ENCODE measurements around the gene ECPAS. TPM values are rescaled to one million over a fixed set of nuclear protein-coding genes. Genes with fewer than 3 reads are reported as not detected.

The ECPAS gene
- total RNA-seq, 1 experiment from 2014 or later: 71.1 TPM

DNA sequence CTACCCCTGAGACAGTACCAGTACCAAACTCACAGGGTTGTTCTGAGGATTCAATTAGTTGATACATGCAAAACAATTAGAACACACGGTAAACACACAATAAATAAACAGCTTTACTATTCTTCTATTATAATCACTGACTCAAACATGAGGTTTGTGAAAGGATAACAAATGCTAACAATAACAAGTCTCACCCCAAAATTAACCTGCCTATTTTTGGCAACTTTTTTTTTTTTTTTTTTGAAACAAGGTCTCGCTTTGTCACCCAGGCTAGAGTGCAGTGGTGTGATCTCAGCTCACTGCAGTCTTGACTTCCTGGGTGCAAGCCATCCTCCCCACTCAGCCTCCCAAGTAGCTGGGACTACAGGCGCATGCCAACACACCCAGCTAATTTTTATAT lies 6.5 kb downstream of the ECPAS start (continued):
- no peak for TF ChIP-seq REST (IDR thresholded peaks at IDR 0.05; ENCODE audit: low read depth)

DNA sequence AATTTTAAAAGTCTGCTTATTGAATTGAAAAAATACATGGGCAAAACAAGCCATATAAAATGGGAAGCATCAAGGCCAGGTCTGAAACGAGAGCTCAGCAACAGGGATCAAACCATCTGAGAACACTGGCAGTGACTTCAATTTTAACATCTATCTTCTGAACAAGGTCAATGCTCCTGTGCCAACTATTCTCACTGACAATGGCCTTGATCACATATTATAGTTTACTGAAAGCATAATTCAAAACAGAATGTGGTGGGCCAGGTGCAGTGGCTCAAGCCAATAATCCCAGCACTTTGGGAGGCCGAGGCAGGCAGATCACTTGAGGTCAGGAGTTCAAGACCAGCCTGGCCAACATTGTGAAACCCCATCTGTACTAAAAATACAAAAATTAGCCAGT lies 9.0 kb downstream of the ECPAS start:
- Histone ChIP-seq H3K9ac (ENCODE audit: low read length) (no peak overlapping the region), H3K27ac (ENCODE audit: low read depth, low read length) (no peak overlapping the region), H3K4me3 (replicated peaks in 1 of 2; ENCODE audit: low read depth in 1 of 2, low read length in 2 of 2) (no peak overlapping the region), H3K4me1 (ENCODE audit: control insufficient read depth in 1 of 2, insufficient read depth in 2 of 2, low read length in 2 of 2) (no peaks in the 10 kb centered on the region; a peak in 1 of 4 replicates), H3K9me3 (ENCODE audit: control insufficient read depth in 1 of 2, insufficient read depth in 1 of 2, low read depth in 1 of 2, low read length in 2 of 2) (no peaks in the 10 kb centered on the region), H3K27me3 (ENCODE audit: insufficient read depth, low read length) (no peaks in the 10 kb centered on the region), H3K36me3 (ENCODE audit: control insufficient read depth in 1 of 2, insufficient read depth in 2 of 2, low read length in 2 of 2) (no peaks in the 10 kb centered on the region), H3K9me2 (ENCODE audit: insufficient read depth) (no peaks in the 10 kb centered on the region), H4K20me1 (ENCODE audit: insufficient read depth) (peaks cover 23% of the 10 kb centered on the region; the same call in 1 of the 2 replicates), H3K4me2 (ENCODE audit: low read length) (no peak overlapping the region), H3K79me2 (ENCODE audit: insufficient read depth, low read length) (peaks cover 100% of the 10 kb centered on the region), H2AFZ (ENCODE audit: low read depth, low read length, poor library complexity, severe bottlenecking) (no peak overlapping the region)
- no peak for DNase-seq (ENCODE audit: low read depth, low spot score)
- ATAC-seq: no peak
- ChIA-PET RAD21 (ENCODE audit: low non-redundant PET in 1 of 2, low total read pairs in 2 of 2, uncharacterized antibody in 2 of 2, unreplicated experiment in 2 of 2) (no interaction called here), POLR2A (no interaction called here), CTCF (no interaction called here)
- BruUV-seq (replicated peaks): no TSS peak
- intact Hi-C loops (cut with micrococcal nuclease): no loop called here
- TF ChIP-seq SRF (IDR thresholded peaks at IDR 0.05; ENCODE audit: low read depth) (no peak), POLR2A (IDR thresholded peaks at IDR 0.05; ENCODE audit: borderline replicate concordance, extremely low read depth, insufficient read depth, insufficient read length) (no peak), SP1 (IDR thresholded peaks at IDR 0.05; ENCODE audit: low read depth) (no peak), REST (IDR thresholded peaks at IDR 0.05; ENCODE audit: low read depth) (no peak), YY1 (IDR thresholded peaks at IDR 0.05; ENCODE audit: extremely low read depth, insufficient replicate concordance, low read depth, low read length) (no peak), SIN3A (IDR thresholded peaks at IDR 0.05; ENCODE audit: low read depth) (no peak)
- TF ChIP-seq, protein P1, sequence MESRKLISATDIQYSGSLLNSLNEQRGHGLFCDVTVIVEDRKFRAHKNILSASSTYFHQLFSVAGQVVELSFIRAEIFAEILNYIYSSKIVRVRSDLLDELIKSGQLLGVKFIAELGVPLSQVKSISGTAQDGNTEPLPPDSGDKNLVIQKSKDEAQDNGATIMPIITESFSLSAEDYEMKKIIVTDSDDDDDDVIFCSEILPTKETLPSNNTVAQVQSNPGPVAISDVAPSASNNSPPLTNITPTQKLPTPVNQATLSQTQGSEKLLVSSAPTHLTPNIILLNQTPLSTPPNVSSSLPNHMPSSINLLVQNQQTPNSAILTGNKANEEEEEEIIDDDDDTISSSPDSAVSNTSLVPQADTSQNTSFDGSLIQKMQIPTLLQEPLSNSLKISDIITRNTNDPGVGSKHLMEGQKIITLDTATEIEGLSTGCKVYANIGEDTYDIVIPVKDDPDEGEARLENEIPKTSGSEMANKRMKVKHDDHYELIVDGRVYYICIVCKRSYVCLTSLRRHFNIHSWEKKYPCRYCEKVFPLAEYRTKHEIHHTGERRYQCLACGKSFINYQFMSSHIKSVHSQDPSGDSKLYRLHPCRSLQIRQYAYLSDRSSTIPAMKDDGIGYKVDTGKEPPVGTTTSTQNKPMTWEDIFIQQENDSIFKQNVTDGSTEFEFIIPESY (IDR thresholded peaks at IDR 0.05; ENCODE audit: extremely low read depth, insufficient replicate concordance, low read length): no peak

Measured in HCT116 (cell line).